GM18505 (cell line): ENCODE measurements around the gene CBARP.

Experiments used
- ATAC-seq: cut with Tn5 transposase; IDR thresholded peaks from one replicate; pipeline ENCODE4 v1.9.1; 2021; ENCODE audit not compliant: unreplicated experiment
- POLR2A ChIP-seq: IDR thresholded peaks from 4 replicates; pipeline ENCODE4 v1.6.1; 2011; ENCODE audit warnings: borderline replicate concordance; ENCODE audit not compliant: insufficient read depth, insufficient read length; ENCODE audit errors: extremely low read depth

The CBARP gene

DNA sequence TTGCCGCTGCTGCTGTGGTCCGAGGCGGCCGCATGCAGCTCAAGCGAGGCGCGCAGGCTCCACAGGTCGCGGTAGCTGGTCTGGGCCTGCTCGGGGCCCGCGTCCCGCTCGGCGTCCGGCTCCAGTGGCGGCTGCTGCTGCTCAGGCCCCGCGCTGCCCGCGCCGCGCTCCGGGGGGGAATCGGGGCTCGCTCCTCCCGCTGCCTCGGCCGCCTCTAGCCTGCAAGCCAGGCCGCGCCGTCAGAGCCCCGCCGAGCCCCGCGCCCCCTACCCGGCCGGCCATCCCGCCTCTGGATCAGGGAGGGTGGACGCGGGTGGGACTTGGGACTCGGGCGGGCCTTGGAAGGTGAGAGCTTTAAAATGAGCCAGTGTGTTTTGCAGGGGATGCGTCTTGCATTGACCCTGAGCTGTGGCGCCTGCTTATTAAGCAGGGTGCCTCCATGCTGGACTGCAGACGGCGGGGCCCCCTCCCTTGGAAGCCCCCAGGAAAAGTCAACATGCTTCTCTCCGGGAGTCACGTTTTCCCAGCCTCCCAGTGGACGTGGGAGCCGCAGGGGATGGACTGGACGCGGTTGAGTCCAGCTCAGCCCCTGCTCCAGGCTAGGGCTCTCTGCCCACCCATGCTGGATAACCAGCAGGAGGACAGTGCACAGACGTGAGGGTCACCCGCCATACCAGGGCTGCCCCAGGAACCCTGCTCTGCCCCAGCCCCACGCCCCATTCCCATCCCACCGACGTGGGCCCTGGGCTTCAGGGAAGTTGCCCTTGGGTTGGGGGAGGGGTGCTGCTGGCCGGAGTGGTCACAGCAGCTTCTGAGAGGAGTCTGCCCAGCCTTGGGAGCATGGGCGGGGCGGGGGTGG is 7.7 kb downstream of the CBARP start:
- TF ChIP-seq POLR2A, result no peak
- no peak for ATAC-seq

DNA sequence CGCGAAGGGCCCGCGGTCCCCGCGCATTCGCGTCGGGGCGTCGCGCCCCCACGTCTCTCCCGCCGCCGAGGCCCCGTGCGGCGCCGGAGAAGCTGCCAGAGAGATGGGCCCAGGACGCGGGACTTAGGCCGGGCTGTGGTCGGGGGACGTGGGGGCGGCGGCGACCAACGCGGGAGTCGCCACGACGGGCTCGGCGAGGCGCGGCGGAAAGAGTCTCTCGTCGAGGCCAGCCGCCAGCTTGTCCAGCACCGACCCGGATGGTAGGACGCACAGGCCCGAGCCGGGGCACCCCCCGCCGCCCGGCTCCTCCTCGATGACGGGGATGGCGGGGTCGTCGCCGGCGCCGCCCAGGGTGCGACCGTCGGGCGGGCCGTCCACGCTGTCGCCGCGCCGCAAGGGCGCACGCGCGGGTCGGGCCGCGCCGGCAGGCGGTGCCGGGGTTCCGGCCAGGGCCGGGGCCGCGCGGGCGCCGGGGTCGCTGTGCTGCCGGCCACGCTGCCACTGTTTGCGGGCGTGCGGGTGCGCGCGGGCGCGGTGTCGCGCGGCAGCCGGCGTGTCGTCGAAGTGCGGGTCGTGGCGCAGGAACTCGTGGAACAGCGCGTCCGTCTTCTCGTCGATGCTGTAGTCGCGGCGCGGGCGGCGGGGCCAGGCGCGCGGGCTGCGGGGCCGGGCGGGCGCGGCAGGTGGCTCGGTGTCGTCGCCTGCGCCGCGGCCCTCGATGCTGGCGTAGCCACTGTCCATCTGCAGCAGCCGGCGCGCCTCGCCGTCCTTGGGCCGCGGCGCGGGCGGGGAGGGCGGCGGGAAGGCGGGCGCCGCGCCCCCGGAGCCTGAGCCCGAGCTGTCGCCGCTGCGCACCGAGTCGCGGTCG is 8.5 kb downstream of the CBARP start:
- ATAC-seq, result no peak
- TF ChIP-seq POLR2A, result no peak

DNA sequence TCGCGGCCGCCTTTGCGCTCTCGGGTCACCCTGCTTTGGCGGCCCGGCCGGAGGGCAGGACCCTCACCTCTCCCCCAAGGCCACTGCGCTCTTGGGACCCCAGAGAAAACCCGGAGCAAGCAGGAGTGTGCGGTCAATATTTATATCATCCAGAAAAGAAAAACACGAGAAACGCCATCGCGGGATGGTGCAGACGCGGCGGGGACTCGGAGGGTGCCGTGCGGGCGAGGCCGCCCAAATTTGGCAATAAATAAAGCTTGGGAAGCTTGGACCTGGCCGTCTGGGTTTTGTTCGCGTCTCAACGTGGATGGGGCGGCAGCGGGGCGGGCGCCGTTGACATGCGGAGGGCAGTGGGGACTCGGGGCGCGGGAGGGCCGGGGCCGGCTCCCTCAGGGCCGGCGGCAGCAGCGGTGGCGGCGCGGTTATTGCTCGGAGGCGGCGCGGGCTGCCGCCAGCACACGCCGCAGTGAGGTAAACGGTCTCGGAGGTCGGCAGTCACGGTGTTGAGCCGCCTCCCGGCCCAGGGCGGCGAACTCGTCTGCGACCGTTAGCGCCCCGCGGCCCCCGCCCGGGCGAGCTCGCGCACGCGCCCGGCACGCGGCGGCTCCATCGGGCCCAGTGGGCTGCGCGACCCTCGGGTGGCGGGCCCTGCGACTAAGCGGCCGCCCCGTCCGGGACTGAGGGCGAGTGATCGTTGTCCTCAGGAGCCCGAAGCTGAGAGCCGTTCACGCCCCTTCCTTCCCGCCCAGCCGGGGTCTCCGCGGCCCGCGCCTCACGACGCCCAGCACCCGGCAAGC is 9.4 kb downstream of the CBARP start:
- no peak for TF ChIP-seq POLR2A
- no peak for ATAC-seq

DNA sequence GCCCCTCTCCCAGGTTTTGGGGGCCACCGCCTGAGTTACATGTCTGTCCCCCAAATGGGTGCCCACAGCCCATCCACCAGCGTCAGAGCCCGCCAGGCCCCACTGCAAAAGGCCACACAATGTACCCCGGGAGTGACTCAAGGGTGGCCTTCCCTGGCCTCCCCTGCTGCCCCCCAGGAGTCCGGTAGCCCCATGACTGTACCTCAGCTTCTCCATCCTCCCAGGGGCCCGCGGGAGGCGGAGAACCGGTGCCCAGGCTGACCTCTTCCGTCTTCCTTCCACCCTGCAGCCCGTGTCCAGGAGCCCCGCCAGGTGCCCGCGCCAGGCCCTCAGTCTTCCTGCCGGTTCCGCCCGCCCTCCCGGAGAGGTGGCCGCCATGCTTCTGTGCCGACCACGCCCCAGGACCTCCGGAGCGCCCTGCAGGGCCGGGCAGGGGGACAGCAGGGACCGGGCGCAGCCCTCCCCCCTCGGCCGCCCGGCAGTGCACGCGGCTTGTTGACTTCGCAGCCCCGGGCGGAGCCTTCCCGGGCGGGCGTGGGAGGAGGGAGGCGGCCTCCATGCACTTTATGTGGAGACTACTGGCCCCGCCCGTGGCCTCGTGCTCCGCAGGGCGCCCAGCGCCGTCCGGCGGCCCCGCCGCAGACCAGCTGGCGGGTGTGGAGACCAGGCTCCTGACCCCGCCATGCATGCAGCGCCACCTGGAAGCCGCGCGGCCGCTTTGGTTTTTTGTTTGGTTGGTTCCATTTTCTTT is 10.3 kb downstream of the CBARP start:
- TF ChIP-seq POLR2A, result no peak
- ATAC-seq, result no peak

DNA sequence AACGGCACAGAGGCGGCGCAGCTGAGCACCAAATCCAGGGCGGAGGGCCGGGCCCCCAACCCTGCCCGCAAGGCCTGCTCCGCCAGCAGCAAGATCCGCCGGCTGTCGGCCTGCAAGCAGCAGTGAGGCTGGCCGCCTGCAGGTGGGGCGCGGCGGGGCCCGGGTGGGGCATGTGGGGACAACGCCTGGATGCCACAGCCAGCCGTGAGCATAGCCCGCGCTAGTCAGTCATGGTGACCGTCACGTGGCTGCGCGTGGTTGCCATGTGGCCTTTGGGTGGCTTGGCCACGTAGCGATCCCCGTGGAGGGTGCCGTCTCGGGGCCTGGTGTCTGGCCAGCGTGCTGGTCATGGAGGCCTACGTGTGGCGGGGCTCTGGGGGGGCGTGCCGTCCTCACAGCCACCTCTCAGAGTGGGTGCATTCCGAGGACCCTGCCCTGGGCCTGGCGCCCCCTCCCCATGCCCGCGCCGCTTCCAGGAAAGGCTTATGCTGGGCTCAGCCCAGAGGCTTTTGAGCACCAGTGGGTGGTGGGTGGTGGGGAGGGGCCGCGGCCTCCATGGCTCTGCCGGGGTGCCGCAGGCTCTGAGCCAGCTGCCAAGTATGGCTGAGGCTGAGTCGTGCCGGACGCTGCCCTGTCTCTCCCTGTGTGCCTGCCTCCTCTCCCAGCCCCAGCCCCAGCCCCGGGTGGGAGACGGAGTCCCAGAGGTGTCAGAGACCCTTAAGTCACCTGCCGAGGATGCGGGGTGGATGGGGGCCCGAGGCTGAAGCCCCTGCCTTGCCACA is 11.1 kb downstream of the CBARP start:
- no peak for TF ChIP-seq POLR2A
- no peak for ATAC-seq

DNA sequence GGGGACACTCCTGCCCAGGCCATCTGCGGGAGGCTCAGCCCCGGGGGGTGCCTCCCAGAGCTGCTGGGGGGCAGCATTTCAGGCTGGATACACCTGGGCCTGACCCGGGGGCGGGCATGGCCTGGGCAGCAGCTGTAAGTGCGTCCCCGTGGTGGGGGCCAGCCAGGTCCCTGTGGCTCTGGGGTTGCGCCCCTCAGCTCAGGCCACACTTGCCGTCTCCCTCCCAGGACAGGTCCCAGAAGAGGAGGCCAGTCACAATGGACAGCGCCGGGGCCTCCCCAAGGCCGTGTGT is 11.6 kb downstream of the CBARP start:
- ATAC-seq, result no peak
- TF ChIP-seq POLR2A, result no peak

DNA sequence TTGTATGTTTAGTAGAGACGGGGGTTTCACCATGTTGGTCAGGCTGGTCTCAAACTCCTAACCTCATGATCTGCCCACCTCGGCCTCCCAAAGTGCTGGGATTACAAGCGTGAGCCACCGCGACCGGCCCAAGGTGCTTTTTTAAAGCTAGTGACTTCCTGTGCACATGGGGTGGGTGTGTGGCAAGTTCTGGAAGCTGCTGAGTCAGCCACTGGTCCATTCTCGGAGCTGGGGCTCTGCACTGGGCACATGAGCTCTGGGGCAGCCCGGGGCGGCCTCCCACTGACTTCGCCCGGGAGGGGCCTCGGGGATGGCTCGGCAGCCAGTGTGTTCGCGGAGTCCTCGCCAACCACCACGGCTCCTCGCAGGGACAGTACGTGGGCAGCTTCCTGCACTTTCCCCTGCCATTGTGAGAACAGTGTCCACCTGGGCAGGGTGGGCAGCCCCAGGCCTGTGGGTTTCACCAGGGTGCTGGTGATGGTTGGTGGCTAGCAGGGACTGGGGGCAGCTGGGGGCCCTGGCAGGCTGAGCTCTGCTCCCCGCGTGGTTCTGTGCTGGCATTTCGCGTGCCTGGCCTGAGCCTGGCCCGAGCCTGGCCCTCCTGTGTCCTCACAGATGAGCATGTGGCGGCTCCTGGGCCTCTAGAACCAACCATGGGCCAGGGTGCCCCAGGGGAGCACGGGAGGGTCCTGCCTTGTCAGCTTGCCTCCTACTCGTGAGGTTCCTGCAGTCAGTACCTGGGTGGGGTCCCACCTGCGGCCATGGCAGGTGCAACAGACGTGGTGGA is 12.2 kb downstream of the CBARP start:
- no peak for TF ChIP-seq POLR2A
- ATAC-seq, result no peak

DNA sequence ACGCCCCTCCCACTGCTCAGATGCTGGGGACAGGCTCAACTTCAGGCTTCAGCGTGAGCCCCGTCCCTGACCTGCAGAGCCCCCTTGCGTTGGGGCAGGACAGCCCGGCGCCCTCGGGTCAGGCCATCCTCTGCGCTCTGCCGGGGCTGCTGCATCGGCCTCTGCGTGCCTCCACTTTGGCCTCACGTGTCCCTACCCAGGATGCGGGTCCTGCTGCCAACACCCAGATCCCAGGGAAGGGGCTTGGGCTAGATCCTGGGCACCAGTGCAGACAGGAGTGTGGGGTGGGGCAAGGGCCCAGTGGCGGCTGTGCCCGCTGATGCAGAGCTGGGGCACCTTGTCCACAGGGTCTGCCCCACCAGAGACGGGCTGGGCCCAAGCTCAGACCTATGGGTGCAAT is 13.0 kb downstream of the CBARP start:
- TF ChIP-seq POLR2A, result no peak
- ATAC-seq, result no peak

DNA sequence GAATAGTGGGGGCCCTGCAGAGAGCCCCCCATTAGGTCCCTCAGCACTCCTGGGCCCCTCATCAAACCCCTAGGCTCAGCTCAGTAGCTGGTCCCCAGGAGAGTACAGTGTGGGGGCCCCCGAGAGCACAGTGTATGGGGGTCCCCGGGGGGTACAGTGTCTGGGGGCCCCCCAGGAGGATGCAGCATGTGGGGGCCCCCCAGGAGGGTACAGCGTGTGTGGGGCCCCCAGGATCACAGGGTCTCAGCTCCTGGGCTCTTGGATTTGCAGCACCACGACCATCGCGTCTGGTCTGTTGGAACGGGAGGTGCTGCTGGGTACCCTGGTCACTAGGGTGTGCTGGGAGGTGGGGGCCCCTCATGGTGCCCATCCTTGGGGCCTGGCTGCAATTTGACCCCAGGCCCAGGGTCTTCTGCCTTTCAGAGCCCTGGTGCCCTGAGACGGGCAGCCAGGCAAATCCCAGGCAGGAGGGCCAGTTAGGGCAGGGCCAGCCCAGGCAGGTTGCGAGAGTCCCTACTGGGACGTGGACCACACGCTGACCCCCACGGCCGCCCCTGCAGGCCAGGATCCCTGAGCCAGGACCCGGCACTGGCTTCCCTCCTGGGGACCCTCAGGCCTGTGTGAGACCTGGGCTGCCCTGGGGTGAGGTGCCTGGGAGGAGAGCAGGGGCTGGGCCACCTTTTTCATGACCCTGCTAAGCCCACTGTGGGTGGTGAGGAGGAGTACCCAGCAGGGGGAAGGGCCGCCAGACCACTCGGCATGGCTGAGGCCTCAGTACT is 13.6 kb downstream of the CBARP start:
- no peak for ATAC-seq
- no peak for TF ChIP-seq POLR2A

DNA sequence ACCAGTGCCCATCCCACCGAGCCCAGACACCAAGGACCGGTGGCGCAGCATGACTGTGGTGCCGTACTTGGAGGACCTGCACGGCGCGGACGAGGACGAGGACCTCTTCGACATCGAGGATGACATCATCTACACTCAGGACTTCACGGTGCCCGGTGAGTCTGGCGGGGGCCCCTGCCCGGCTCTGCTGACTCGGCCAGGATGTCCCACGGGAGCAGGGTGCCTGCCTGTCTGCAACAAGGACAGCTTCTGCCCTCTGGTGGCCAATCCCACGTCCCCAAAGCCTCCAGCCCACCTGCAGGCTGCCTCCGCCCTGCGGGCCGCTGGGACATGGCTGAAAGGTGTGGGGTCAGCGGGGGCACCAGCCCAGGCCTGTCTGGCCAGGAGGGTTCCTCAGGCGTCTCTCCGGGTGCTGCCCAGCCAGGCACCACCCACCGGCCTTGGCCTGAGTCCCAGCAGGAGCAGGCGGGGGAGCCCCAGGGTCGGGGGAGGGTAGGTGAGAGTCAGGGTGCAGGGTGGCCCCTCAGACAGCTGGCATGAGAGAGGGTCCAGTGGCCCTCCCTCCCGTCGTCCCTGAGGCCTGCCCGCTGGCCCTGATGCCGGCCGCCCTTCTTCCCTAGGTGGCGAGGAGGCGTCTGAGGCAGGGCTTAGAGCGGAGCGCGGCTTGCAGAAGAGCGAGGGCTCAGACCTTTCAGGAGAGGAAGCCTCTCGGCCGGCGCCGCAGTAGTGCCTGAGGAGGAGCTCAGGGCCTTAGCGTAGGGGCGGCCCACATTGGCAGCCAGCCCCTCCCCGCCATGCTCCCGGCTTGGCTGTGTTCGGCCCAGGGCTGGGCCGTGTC is 14.6 kb downstream of the CBARP start:
- no peak for ATAC-seq
- no peak for TF ChIP-seq POLR2A
